ENCODE data around the gene AIP.
A peak's percentile ranks its signal among the peaks of the same experiment; 100 is the strongest.
"Not testable (repeated sequence)": the region's sequence is repeated elsewhere in the genome, so short reads cannot be mapped to it uniquely, and the experiment has no call there.

AIP gene

DNA sequence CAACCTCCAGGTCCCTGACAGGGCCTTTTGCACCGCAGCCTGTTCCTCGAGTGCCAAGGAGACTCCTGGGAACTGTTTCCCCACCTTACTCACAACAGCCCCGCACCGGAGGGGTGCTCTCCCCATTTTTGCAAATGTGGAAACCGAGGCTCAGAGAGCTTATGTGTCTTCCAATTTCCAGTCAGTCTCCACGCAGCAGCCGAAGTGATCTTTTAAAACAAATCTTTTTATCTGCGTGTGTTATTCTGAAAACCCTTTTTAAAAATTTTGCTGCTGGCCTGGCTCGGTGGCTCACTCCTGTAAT, 13.4 kb upstream of the AIP start:
- DNase-seq, result no peak

GRCh38 chr11:67470337-67471002, 12.4 kb upstream of the AIP start:
- no peak for DNase-seq

- DNase-seq, result no peak
Measured at GRCh38 chr11:67472882-67473281, 9.9 kb upstream of the AIP start.

- not testable (repeated sequence) for DNase-seq
Measured at GRCh38 chr11:67476692-67477091, 6.1 kb upstream of the AIP start.

GRCh38 chr11:67477344-67478050, 5.3 kb upstream of the AIP start:
- DNase-seq, result not testable (repeated sequence)

DNA sequence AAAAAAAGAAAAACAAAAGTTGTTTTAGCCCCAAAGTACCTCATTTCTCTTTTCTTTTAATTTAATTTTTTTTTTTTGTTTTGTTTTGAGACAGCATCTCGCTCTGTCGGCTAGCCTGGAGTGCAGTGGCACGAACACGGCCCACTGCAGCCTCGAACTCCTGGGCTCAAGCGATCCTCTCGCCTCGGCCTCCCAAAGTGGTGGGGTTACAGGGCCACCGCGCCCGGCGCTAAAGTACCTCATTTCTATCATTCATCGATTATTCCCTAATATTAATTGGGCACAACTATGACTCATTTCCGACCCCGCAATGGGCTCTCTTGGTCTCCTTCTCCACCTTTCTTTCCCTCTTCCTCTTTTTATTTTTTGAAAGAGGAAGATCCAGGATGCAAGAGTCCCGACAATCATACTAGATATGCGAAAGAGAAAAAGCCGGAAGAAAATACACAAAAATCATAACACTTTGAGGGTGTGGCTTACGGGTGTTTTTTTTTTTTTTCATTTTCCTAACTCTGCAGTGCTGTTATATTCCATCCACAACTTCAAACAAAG, 475 bp upstream of the AIP start:
- DNase-seq, result no peak

GRCh38 chr11:67483831-67484665, 1.2 kb downstream of the AIP start:
- no peak for DNase-seq

DNA sequence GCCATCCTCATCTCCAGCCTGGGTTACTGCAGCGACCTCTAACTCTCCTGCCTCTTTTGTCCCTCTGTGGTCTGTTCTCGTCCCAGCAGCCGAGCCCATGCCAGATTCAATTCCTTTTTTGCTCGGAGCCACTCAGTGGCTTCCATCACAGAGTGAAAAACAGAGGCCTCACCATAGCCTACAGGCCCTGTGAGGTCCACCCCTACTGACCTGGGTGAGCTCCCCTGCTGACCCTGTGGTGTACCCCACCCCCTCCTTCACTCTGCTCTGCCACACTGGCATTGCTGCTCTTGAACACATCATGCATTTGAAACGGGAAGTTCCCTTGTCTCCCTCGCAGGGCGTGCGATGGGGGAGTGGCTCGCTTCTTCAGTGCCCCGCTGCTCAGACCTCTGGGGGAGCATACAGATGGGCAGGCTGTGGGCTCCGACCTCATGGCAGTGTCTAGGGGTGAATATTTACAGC, 2.1 kb downstream of the AIP start:
- peak; percentile 70 for DNase-seq

DNA sequence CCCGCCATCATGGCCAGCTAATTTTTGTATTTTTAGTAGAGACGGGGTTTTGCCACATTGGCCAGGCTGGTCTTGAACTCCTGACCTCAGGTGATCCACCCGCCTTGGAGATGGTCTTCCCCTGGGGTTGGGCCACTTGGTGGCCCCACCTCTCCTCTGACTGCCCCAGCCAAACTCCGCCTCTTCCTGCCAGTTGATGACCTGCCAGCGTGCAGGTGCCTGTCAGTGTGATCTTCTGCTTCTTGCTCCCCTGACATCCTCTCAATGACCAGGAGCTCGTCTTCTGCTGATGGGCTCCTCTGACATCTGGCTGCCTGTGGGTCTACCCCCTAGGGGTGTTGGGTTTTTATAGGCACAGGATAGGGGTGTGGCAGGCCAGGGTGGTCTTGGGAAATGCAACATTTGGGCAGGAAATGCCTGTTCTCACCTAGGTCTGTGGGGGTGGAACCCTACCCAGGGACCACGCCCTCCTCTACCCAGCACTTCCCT, 3.1 kb downstream of the AIP start:
- DNase-seq, result not testable (repeated sequence)

DNA sequence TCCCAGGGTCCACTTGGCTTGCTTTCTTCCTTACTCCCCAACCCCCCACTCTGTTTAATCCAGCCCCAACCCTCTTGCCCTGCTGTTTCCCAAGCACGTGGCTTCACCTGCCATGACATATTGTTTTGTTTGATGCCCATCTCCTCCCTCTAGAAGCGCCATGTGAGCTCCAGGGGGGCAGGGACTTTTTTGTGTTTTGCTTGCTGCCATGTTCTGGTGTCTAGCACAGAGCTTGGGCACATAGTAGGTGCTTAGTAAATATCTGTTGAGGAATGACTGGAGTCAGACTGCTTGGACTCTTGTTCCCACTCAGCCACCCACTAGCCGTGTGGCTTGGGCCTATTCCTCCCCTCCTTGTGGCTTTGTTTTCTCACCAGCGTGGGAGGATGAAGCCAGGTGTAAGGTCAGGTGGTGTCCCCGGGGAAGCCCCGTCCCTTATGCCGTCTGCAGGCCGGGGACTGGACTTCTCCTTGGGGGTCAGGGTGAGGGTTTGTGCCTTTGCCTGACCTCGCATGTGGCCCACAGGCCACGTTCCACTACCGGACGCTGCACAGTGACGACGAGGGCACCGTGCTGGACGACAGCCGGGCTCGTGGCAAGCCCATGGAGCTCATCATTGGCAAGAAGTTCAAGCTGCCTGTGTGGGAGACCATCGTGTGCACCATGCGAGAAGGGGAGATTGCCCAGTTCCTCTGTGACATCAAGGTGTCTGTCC, 3.8 kb downstream of the AIP start:
- no peak for DNase-seq

DNA sequence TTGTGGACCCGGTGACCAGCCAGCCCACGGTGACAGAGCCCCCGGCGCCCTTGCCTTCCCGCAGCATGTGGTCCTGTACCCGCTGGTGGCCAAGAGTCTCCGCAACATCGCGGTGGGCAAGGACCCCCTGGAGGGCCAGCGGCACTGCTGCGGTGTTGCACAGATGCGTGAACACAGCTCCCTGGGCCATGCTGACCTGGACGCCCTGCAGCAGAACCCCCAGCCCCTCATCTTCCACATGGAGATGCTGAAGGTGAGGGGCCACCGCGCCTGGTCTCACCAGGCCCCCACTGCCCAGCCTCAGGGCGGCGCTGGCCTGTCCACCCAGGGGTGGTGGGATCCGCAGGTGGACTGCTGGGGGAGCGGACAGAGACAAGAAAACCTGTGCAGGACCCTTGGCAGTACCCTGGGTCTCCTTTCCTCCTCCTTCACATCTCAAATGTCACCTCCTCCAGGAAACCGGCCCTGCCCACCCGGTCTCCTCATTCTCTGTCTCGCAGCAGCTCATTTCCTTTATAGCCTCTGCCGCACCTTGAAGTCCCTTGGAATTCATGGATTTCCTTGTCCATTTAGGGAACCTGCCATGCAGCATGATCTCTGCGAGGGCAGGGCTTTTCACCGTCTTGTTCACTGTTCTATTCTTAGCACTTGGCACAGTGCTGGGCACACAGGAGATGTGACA, 6.5 kb downstream of the AIP start:
- no peak for DNase-seq

GRCh38 chr11:67489885-67490726, 7.3 kb downstream of the AIP start:
- no peak for DNase-seq

- DNase-seq, result no peak
Measured at GRCh38 chr11:67490727-67491065, 7.9 kb downstream of the AIP start.

GRCh38 chr11:67491276-67492068, 8.6 kb downstream of the AIP start:
- no peak for DNase-seq

- DNase-seq, result no peak
Measured at GRCh38 chr11:67492069-67492727, 9.4 kb downstream of the AIP start.

GRCh38 chr11:67492801-67493547, 10.1 kb downstream of the AIP start:
- no peak for DNase-seq

DNA sequence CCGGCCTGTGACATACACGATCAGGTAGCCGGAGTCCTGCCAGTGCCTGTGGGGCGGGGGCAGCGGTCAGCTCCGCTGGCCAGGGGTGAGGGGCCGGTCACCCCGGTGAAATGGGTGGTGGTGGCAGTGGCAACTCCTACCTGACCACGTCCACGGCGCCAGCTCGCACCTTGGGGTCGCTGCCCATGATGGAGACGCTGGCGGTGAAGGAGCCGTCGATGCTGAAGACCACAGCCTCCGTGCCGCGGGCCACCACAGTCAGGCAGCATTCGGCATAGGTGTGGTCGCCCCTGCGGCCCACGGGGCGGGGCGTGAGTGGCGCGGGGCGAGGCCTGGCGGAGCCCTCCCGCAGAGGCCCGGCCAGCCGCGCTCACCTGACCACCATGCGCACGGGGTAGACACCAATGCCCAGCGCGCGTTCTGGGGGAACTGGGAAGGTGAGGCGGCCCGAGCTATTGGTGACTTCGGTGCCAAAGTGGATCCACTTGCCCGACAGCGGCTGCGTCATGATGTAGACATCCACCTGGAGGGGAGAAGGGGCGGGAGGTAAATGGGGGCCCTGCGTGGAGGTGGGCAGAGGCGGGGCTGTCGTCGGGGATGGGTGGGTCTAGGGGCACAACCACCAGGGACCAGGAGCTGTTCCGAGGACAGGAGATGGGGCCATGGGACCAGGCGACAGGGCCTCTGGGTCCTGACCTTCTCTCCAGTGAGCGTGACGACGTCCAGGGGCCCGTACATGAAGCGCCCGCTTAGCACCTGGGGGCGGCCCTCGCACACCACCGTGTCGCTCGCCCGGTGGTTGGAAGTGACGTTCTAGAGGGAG, 10.9 kb downstream of the AIP start:
- DNase-seq, result no peak
